Glutamatergic neuron (in vitro differentiated cells): ENCODE results near the gene RPS26. TPM values are rescaled to one million over a fixed set of nuclear protein-coding genes. Genes with fewer than 3 reads are reported as not detected.

ENCODE experiments used
- DNase-seq: peaks from one replicate; pipeline ENCODE4 v3.0.0; 2022
- H3K27ac Mint-ChIP-seq: one replicate; pipeline ENCODE4 v1.8.0; 2020; ENCODE audit warnings: mild to moderate bottlenecking, mixed read lengths, inconsistent platforms; ENCODE audit not compliant: unreplicated experiment
- H3K27me3 Mint-ChIP-seq: one replicate; pipeline ENCODE4 v1.8.0; 2020; ENCODE audit warnings: mild to moderate bottlenecking, moderate library complexity, mixed read lengths, inconsistent platforms; ENCODE audit not compliant: unreplicated experiment
- H3K36me3 Mint-ChIP-seq: one replicate; pipeline ENCODE4 v1.8.0; 2020; ENCODE audit warnings: mild to moderate bottlenecking, mixed read lengths, inconsistent platforms; ENCODE audit not compliant: unreplicated experiment
- H3K4me1 Mint-ChIP-seq: one replicate; pipeline ENCODE4 v1.8.0; 2020; ENCODE audit warnings: mild to moderate bottlenecking, low read depth, mixed read lengths, inconsistent platforms; ENCODE audit not compliant: unreplicated experiment
- H3K4me3 Mint-ChIP-seq: one replicate; pipeline ENCODE4 v1.8.0; 2020; ENCODE audit warnings: mild to moderate bottlenecking, mixed read lengths, inconsistent platforms; ENCODE audit not compliant: unreplicated experiment
- H3K9me3 Mint-ChIP-seq: one replicate; pipeline ENCODE4 v1.8.0; 2020; ENCODE audit warnings: mild to moderate bottlenecking, moderate library complexity, mixed read lengths, inconsistent platforms; ENCODE audit not compliant: unreplicated experiment
- long read RNA-seq: library from polyadenylated mRNA; unstranded; transcript quantifications from one replicate; pipeline ENCODE4 v2.0.0, GENCODE V29; 2020; ENCODE audit not compliant: unreplicated experiment
- total RNA-seq: library from RNA; stranded (reverse); fragmentation: NEBNext Ultra II Directional; extraction: Animal tissue kit (Norgen Biotek cat#: 25700); gene quantifications from one replicate; pipeline ENCODE4 v1.2.1, GENCODE V29; 2021; ENCODE audit not compliant: unreplicated experiment
- TF ChIP-seq, protein P1 (sequence below): fragments of 200-600 bp; sonication (generic); IDR thresholded peaks from one replicate; pipeline ENCODE4 v1.5.0; 2021; ENCODE audit not compliant: partially characterized antibody, unreplicated experiment

RPS26 gene
- total RNA-seq: 29.8 TPM
- long read RNA-seq, transcript RPS26-202 (3 exons, 1,204 nt): minor isoform, 8 of 27 reads
- long read RNA-seq, transcript RPS26-204 (4 exons, 1,140 nt): major isoform, 11 of 27 reads
- long read RNA-seq, partial matches to known transcripts: 2 of 27 reads
- long read RNA-seq, other reads (novel, unspliced or antisense): 6 of 27 reads

DNA sequence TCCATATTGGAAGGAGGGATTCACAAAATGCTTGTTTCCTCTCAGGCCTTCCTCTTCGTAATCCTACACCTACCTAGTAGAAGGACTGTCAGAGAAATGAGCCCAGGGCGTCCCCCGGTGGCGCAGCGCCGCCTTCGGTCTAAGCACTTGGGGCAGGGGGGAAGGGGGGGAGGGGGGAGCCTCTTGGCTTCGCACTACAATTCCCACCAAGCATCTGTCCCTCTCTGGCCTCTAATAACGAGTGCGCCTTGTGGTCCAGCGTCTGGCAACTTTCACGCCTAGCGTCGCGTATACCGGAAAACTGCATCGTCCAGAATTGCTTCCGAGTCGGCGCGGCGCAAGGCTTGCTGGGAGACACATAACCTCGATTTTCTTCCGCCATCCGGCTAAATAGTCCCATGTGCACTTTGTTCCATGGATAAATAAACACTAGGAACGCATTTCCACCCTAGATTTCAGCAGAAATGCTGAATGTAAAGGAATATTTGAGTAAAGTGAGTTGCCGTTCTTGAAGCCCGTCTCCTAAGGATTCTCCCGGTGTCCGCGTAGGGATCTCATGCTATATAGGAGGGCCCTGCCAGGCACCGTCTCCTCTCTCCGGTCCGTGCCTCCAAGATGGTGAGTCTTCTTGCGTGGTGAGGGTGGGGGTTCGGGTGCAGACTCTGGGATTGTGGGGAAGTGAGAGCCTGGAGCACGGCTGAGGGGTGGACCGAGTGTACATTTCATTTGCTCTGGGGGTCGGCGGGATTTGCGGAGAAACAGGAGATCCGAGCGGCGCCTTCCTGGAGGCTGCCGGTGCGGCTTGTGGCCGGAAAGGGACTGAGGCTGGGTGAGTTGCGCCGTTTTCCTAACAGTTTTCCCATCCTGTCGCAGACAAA lies at the start of gene RPS26:
RPS26 (plus strand) TSS at position 367 of the 878 bp plus-strand sequence; CDS start at position 616, 249 bp downstream.
- peaks cover 17% of the 10 kb centered on the region for H3K4me1 Mint-ChIP-seq
- no peaks in the 10 kb centered on the region for H3K36me3 Mint-ChIP-seq
- peak within 1 kb of the TSS; percentile 99 for H3K4me3 Mint-ChIP-seq
- H3K27me3 Mint-ChIP-seq: peaks cover 5% of the 10 kb centered on the region
- H3K27ac Mint-ChIP-seq: peak within 1 kb of the TSS; percentile 99
- H3K9me3 Mint-ChIP-seq: peaks cover 14% of the 10 kb centered on the region
- peak; percentile 90 for DNase-seq
- TF ChIP-seq, protein P1, sequence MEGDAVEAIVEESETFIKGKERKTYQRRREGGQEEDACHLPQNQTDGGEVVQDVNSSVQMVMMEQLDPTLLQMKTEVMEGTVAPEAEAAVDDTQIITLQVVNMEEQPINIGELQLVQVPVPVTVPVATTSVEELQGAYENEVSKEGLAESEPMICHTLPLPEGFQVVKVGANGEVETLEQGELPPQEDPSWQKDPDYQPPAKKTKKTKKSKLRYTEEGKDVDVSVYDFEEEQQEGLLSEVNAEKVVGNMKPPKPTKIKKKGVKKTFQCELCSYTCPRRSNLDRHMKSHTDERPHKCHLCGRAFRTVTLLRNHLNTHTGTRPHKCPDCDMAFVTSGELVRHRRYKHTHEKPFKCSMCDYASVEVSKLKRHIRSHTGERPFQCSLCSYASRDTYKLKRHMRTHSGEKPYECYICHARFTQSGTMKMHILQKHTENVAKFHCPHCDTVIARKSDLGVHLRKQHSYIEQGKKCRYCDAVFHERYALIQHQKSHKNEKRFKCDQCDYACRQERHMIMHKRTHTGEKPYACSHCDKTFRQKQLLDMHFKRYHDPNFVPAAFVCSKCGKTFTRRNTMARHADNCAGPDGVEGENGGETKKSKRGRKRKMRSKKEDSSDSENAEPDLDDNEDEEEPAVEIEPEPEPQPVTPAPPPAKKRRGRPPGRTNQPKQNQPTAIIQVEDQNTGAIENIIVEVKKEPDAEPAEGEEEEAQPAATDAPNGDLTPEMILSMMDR: no peak

DNA sequence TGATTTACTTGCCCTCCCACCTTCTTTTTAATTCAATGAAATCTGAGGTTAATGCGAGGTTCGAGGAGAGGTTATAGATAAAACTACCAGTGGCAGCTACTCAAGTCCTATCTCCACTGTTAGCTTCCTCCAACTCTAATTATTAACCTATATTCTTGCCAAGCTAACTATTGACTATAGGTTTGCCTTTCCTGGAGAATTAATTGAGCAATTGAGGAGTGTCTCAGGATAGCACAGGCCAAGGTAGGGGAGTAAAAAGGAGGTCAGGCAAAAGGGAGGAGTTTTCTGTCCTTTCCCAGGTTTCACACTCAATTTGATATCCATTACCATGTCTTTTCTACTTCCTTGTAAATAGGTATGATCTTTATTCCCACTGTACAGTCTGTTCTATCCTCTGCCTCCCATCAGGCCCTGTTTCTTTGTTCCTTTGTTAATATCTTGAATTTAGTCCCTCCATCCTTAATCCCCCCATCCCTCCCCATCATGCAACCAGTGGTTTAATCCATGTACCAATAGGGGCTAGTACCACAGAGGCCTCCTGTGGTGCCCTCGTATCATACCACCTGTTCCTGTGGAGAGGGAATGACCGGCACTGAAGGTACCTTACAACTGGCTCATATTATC lies 48.4 kb upstream of the RPS26 start:
- no peaks in the 10 kb centered on the region for H3K27me3 Mint-ChIP-seq
- H3K4me3 Mint-ChIP-seq: no peak overlapping the region
- no peaks in the 10 kb centered on the region for H3K36me3 Mint-ChIP-seq
- DNase-seq: no peak
- peak overlapping the region; percentile 68 for H3K27ac Mint-ChIP-seq
- TF ChIP-seq, protein P1: no peak
- peaks cover 5% of the 10 kb centered on the region for H3K9me3 Mint-ChIP-seq
- H3K4me1 Mint-ChIP-seq: no peaks in the 10 kb centered on the region

DNA sequence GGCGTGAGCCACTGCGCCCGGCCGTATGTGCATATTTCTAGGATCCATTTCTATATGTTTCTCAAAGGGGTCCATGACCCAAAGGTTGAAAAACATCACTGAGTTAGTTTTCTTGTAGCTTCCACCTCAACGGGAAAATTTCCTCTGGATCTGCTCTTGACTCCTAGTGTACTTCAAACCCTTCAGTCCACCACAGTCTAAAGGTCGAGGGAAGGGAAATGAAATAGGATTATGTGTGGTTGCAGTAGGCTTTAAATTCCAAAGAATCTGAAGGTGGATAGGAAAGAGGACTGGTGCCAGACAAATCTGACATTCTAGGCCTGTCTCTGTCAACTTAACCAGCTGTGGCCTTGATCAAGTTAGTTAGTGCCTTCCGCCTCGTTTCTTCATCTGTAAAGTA lies 46.4 kb upstream of the RPS26 start:
- H3K36me3 Mint-ChIP-seq: no peaks in the 10 kb centered on the region
- TF ChIP-seq, protein P1: no peak
- no peaks in the 10 kb centered on the region for H3K27me3 Mint-ChIP-seq
- no peak for DNase-seq
- no peak overlapping the region for H3K27ac Mint-ChIP-seq
- peaks cover 9% of the 10 kb centered on the region for H3K9me3 Mint-ChIP-seq
- H3K4me1 Mint-ChIP-seq: no peaks in the 10 kb centered on the region
- H3K4me3 Mint-ChIP-seq: no peak overlapping the region

DNA sequence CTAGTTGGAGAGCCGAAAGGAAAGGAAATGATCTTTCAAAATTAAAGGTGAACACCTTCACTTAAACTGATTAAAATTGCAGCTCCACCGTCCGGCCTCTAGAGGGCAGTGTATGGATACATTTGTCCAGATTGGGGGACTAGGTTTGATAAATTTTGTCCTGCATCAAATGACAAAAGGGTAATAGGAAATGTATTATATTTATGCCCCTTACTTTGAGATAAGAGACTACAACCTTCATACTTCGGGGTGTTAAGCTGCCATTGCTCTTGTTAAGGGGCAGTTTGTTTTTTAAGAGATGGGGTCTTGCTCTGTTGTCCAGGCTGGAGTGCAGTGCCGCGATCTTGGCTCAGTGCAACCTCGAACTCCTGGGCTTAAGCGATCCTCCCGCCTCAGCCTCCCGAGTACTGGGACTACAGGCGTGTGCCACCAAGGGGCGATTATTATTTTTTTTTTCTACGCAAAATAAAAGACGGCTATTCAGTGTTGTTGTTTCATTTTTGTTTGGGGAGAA lies 45.5 kb upstream of the RPS26 start:
- Mint-ChIP-seq H3K9me3 (peaks cover 9% of the 10 kb centered on the region), H3K27me3 (no peaks in the 10 kb centered on the region), H3K27ac (peak overlapping the region; percentile 79)

More for the DNA sequence above, 45.5 kb upstream of the RPS26 start:
- no peaks in the 10 kb centered on the region for H3K36me3 Mint-ChIP-seq
- TF ChIP-seq, protein P1: peak; percentile 86
- H3K4me1 Mint-ChIP-seq: no peaks in the 10 kb centered on the region
- peak; percentile 50 for DNase-seq
- H3K4me3 Mint-ChIP-seq: peak overlapping the region; percentile 96
